Measurements from ENCODE around the gene AVP.

GRCh38 chr20:3071610-3072529 is 12.7 kb downstream of the AVP start, which contains the start of gene OXT:
- TF ChIP-seq CTCF (conservative IDR thresholded peaks at IDR 0.05) = no peak
- no peak for TF ChIP-seq EZH2 (IDR thresholded peaks at IDR 0.05; ENCODE audit: low read depth)

Measured in PC-9 (cell line).